GM18519 (cell line): ENCODE results near the gene PTPRT.
"Not testable (repeated sequence)": the region's sequence is repeated elsewhere in the genome, so short reads cannot be mapped to it uniquely, and the experiment has no call there.

Experiments
- ATAC-seq: cut with Tn5 transposase; IDR thresholded peaks from one replicate; pipeline ENCODE4 v1.9.1; 2021; ENCODE audit warnings: mild to moderate bottlenecking, moderate library complexity; ENCODE audit not compliant: unreplicated experiment, low FRiP score

Gene PTPRT

DNA sequence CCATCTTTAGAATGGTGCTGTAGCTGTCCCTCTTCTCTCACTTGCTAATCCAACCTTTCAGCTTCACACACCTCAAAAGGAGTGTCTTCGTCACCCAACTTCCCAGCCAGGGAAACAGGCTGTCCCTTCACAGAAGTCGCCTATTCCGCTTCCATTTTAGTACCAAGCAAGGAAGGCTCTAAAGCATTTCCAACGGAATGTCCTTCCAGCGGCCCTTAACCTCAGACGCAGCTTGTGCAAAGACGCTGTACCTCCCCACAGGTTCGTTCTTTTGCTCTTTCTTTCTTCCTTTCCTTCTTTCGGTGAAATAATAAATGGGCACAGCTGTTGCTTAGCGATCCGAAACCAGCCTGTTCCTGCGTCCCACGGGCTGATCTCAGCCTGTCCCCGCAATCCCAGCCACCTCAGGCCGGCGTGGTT is 1.5 kb downstream of the PTPRT start:
- no peak for ATAC-seq

DNA sequence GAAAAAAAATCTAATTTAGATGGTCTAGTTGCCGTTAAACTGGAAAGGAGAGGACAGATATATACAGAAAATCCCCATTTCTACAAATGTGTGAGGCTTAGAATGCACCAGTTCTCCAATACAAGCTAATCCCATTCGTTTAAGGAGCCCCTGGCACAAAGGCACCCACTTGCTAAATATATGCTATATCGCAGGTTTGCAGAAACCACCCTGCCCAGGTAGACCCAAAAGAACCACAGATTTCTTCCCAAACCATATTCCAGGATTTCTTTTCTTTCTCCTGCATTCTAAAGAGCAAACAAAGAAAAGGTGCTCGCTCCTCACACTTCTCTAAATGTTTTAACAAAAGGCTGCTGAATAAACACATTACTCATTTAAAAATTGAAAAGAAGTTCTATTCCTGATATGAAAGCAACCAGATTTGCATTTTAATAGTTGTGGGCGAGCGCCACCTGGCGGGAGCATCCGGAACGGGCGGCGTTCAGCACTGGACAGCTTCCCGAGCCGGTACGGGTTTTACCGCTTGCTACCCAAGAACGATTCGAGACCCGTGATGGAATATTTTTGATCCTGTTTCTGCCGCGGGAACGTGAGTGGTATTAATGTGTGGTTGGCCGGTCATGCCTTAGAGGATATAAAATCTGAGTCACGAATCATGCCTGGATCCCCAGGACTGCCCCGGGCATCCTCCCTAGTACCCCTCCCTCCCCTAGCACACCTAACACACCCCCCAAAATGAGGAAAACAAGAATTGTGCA is 2.1 kb downstream of the PTPRT start:
- no peak for ATAC-seq

DNA sequence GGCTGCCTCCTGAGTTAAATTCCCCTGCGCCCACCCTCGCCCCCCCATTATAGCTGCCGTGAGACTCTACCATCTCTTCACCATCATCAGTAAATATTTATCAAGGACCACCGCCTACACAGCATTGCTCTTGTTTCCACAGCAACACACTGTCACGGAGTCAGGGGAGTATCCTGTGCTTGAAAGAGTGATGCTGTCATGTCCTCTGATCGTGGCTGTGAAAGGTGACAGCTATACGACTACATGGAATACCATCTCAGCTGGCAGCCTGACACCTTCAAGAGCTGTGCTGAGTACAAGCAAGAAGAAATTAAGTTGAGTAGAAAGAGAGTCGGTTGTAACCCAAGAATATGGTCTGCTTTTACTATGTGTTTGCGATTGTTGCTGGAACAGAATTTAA is 3.4 kb downstream of the PTPRT start:
- ATAC-seq, result no peak

- ATAC-seq, result no peak
Observed at GRCh38 chr20:43185901-43186300, 3.8 kb downstream of the PTPRT start.

DNA sequence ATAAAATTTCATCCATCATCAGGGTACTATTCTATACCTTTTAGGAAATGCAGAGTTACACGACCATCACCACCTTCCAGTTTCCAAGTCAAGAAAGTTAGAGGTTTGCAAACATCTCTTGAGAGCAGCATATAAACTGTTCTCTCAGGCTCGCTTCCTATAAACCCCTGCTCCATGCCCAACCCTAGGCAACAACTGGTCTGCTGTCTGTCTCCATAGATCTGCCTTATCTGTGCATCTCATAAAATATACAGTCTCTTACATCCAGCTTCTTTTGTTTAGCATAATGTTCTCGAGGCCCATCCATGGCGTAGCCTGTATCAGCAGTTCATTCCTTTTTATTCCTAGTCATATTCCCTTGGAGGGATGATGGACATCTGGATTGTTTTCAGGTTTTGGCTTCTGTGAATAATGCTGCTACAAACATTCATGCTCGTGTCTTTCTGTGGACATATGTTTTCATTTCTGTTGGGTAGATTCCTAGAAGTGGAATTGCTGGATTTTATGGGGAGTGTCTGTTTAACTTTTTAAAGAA is 6.1 kb downstream of the PTPRT start:
- ATAC-seq, result no peak

GRCh38 chr20:43178080-43178479 is 11.6 kb downstream of the PTPRT start:
- ATAC-seq, result no peak

- no peak for ATAC-seq
Observed at GRCh38 chr20:43176726-43177125, 13.0 kb downstream of the PTPRT start.

- ATAC-seq, result no peak
Observed at GRCh38 chr20:43171930-43172329, 17.8 kb downstream of the PTPRT start.

DNA sequence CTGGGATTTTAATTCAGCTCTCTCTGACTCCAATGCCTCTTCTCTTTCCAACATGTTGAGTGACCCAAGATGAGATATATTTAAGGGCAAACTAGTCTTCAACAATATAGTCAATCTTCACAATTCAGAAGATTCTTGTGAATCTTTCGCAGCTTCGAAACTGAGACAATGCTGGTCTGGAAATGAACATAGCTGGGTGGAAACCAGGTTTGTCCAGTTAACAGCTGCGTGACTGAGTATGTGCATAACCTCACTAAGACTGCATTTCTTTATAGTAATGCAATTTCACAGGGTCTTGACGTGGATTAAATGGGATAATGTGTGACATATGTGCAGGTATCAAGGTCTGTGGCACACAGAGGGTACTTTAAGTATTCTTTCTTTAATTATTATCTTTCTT is 18.9 kb downstream of the PTPRT start:
- ATAC-seq, result no peak

DNA sequence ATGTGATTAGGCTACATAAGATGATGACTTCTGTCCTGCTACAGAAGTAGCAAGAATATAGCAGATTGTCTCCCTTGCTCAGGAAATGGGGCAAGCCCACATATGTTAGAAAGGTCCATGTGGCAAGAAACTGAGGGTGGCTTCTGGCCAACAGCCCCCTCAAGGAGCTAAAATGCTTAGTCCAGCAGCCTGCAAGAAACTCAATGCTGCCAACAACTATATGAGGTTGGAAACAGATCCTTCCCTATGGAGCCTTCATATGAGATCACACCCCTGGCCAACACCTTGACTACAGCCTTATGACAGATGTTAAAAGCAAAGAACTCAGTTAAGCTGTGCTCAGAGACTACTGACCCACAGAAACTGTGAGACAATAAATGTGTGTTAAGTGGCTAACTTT is 22.1 kb downstream of the PTPRT start:
- ATAC-seq, result no peak

DNA sequence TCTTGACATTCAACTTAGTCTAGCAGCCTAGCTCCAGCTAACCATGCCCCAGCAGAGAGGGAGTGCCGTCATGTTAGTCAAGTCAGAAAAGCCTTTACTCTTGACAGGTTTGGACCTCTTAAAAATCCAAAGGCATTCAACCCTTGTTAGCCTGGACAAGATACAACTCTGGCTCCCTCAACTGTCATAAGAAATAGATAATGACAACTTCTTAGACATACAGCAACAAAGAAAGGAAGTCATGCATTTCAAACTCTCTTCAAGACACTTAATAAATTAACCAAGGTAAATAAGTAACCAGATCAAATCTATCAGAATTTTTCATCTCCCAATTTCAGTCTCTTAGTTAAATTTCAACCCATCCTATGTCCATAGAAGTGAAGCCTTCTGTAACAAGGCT is 22.7 kb downstream of the PTPRT start:
- no peak for ATAC-seq

GRCh38 chr20:43165611-43166010 is 24.1 kb downstream of the PTPRT start:
- no peak for ATAC-seq

DNA sequence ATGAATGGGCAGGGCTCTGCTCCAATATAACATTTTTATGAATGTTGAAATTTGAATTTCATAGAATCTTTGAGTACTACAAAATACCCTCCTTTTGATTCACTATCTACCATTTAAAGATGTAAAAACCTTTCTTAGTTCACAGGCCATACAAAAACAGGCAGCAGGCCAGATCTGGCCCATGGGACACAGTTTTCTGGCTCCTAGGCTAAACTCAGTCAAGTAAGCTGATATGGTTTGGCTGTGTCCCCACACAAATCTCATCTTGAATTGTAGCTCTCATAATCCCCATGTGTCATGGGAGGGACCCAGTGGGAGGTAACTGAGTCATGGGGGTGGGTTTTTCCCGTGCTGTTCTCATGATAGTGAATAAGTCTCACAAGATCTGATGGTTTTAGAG is 25.0 kb downstream of the PTPRT start:
- not testable (repeated sequence) for ATAC-seq

GRCh38 chr20:43161716-43162115 is 28.0 kb downstream of the PTPRT start:
- no peak for ATAC-seq

GRCh38 chr20:43160941-43161340 is 28.8 kb downstream of the PTPRT start:
- no peak for ATAC-seq

- ATAC-seq, result no peak
Observed at GRCh38 chr20:43159994-43160393, 29.7 kb downstream of the PTPRT start.

DNA sequence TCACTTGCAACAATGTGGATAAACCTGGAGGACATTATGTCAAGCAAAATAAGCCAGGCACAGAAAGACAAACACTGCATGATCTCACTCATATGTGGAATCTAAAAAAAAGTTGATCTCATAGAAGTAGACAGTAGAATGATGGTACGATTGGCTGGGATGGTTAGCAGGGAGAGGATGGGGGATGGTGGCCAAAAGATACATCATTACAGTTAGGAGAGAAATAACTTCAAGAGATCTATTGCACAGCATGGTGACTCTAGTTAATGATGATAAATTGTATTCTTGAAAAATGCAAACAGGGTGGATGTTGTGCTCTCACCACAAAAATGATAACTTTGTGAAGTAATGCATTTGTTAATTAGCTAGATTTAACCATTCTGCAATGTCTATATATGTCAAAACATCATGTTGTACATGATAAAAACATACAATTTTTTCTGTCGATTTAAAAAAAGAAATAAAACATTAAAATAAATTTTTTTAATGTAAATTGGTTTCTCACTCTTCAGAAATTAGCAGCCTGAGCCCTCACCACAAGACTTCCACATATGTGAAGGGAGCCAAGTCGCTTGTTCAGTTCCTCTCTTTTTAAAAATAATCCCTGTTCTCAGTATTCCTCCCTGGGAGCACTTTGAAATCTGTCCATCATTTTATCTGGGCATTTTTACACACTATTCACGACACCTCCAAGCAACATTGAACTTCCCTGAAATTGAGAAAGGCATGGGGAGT is 34.2 kb downstream of the PTPRT start:
- ATAC-seq, result no peak

GRCh38 chr20:43151901-43152300 is 37.8 kb downstream of the PTPRT start:
- no peak for ATAC-seq

GRCh38 chr20:43151256-43151655 is 38.5 kb downstream of the PTPRT start:
- no peak for ATAC-seq

DNA sequence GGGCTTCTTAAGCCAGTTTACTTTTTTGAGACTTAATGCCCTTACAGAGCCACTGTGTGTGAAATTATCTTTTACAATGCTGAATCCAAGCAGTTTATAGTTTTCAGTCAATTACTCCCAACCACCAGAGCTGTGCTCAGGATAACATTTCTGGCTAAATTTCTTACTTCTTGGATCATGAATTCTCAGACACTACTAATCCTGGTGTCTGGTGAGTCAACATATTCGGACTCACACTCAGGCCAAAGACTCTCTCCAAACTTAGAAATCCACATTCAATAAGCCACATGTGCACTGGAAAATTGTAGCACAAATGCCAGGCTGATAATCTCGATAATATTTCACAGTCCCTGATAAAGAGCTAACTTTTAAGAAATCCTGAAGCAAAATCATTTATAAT is 49.0 kb downstream of the PTPRT start:
- no peak for ATAC-seq

- no peak for ATAC-seq
Observed at GRCh38 chr20:43138061-43138770, 51.5 kb downstream of the PTPRT start.
